Endodermal cell (in vitro differentiated cells): ENCODE data around the gene RYR3. TPM values are rescaled to one million over a fixed set of nuclear protein-coding genes. Genes with fewer than 3 reads are reported as not detected.

Experiments used
- DNase-seq: peaks from one replicate; pipeline ENCODE4 v3.0.0-alpha.2; 2017
- H3K27ac ChIP-seq: 2 replicates; pipeline ENCODE4 v1.5.1; 2013; ENCODE audit warnings: mild to moderate bottlenecking, low read depth, low read length, moderate library complexity
- H3K27me3 ChIP-seq: 2 replicates; pipeline ENCODE4 v1.6.1; 2013; ENCODE audit warnings: mild to moderate bottlenecking, low read length, moderate library complexity; ENCODE audit not compliant: insufficient read depth, control insufficient read depth, poor library complexity, severe bottlenecking
- H3K36me3 ChIP-seq: 2 replicates; pipeline ENCODE4 v1.7.0; 2013; ENCODE audit warnings: mild to moderate bottlenecking, low read length, moderate library complexity; ENCODE audit not compliant: control insufficient read depth, insufficient read depth
- H3K4me1 ChIP-seq: one replicate; pipeline ENCODE4 v1.7.0; 2013; ENCODE audit warnings: low read length; ENCODE audit not compliant: control insufficient read depth, insufficient read depth
- H3K4me3 ChIP-seq: 2 replicates; pipeline ENCODE4 v1.5.1; 2013; ENCODE audit warnings: mild to moderate bottlenecking, low read length, moderate library complexity
- H3K9ac ChIP-seq: 2 replicates; pipeline ENCODE4 v1.6.1; 2013; ENCODE audit warnings: mild to moderate bottlenecking, low read length, moderate library complexity; ENCODE audit not compliant: poor library complexity, severe bottlenecking; ENCODE audit errors: extremely low read depth
- H3K9me3 ChIP-seq: 2 replicates; pipeline ENCODE4 v1.6.1; 2013; ENCODE audit warnings: mild to moderate bottlenecking, low read length, moderate library complexity; ENCODE audit not compliant: control insufficient read depth
- H3K27ac Mint-ChIP-seq: 2 replicates; pipeline ENCODE4 v1.8.0; 2020; ENCODE audit warnings: mixed read lengths
- H3K27me3 Mint-ChIP-seq: 2 replicates; pipeline ENCODE4 v1.8.0; 2021; ENCODE audit warnings: mild to moderate bottlenecking, mixed read lengths; ENCODE audit not compliant: insufficient read depth
- H3K36me3 Mint-ChIP-seq: 2 replicates; pipeline ENCODE4 v1.8.0; 2020; ENCODE audit warnings: low read depth, mixed read lengths
- H3K4me1 Mint-ChIP-seq: 2 replicates; pipeline ENCODE4 v1.8.0; 2020; ENCODE audit warnings: mixed read lengths
- H3K4me3 Mint-ChIP-seq: 2 replicates; pipeline ENCODE4 v1.8.0; 2020; ENCODE audit warnings: mild to moderate bottlenecking, moderate library complexity, mixed read lengths
- H3K9me3 Mint-ChIP-seq: 2 replicates; pipeline ENCODE4 v1.8.0; 2020; ENCODE audit warnings: mild to moderate bottlenecking, mixed read lengths
- WGBS, 2 experiments: methylation state at CpG; one replicate each; pipeline versions ENCODE4 v1.1.5 to v1.1.7; 2013; ENCODE audit warnings: missing lambda C conversion rate in 2 of 2, mixed read lengths in 1 of 2; ENCODE audit not compliant: insufficient coverage in 1 of 2, insufficient read length in 1 of 2; 5-methylcytosine and 5-hydroxymethylcytosine counted together
- total RNA-seq, 2 donors: library from RNA; stranded (reverse); fragmentation: NEBNext Ultra II Directional in 1 of 2; extraction: Animal tissue kit (Norgen Biotek cat#: 25700) in 1 of 2; gene quantifications; 2 replicates in 1 of 2; 3 replicates in 1 of 2; pipeline ENCODE4 v1.2.1, GENCODE V29; 2021
- TF ChIP-seq, protein P1 (sequence below): fragments of 200-600 bp; sonication (generic); conservative IDR thresholded peaks from 2 replicates; pipeline ENCODE4 v1.5.0; 2021; ENCODE audit warnings: antibody characterized with exemption, mild to moderate bottlenecking

RYR3 gene
- total RNA-seq, 2 donors from 2014 or later, result 0.71 to 1.4 TPM

DNA sequence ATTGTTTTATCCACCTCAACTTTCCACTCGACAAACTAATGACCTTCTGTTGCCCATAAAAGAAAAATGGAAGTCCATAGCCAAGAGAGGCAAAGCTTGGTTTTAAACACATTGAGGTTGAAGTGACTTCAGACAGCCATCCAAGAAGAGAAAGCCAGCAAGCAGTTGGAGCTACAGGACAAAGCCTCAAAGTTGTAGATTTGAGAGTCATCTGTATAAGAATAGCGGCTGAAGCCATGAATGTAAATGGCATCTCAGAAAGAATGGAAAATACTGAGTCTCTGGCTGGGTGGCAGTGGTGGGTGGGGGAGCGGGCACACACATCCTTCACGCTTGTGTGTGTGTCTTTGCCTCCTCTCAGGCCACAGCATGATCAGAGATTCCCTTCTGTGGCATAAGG, 533.4 kb downstream of the RYR3 start:
- H3K4me1 Mint-ChIP-seq, result peaks cover 2% of the 10 kb centered on the region

DNA sequence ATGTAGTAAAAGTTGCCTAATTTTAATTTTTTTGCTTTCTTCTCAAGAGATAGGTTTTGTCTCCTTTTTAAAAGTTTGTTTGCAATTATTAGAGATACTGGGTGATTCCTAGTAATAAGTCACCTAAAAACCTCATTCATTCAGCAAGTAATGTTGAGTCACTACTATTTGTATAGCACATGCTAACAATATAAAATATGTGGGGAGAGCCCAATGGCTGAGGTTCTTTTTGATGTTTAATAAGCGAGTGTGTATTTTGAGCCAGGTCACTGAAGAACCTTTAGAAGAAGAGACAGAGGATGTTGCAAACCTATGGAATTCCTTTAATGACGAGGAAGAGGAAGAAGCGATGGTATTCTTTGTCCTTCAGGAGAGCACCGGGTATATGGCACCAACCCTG, 533.8 kb downstream of the RYR3 start:
- Mint-ChIP-seq H3K4me1 (peaks cover 2% of the 10 kb centered on the region), H3K9me3 (no peaks in the 10 kb centered on the region), H3K36me3 (no peaks in the 10 kb centered on the region), H3K27me3 (no peaks in the 10 kb centered on the region), H3K27ac (no peak overlapping the region), H3K4me3 (no peak overlapping the region)
- Histone ChIP-seq H3K27me3 (no peaks in the 10 kb centered on the region), H3K27ac (no peak overlapping the region), H3K4me3 (no peak overlapping the region), H3K4me1 (no peaks in the 10 kb centered on the region), H3K9me3 (no peaks in the 10 kb centered on the region), H3K9ac (no peak overlapping the region), H3K36me3 (no peaks in the 10 kb centered on the region)
- 92 to 100% methylated on average over 2 to 3 of the region's 4 CpGs for WGBS, 2 experiments
- no peak for DNase-seq
- TF ChIP-seq, protein P1, sequence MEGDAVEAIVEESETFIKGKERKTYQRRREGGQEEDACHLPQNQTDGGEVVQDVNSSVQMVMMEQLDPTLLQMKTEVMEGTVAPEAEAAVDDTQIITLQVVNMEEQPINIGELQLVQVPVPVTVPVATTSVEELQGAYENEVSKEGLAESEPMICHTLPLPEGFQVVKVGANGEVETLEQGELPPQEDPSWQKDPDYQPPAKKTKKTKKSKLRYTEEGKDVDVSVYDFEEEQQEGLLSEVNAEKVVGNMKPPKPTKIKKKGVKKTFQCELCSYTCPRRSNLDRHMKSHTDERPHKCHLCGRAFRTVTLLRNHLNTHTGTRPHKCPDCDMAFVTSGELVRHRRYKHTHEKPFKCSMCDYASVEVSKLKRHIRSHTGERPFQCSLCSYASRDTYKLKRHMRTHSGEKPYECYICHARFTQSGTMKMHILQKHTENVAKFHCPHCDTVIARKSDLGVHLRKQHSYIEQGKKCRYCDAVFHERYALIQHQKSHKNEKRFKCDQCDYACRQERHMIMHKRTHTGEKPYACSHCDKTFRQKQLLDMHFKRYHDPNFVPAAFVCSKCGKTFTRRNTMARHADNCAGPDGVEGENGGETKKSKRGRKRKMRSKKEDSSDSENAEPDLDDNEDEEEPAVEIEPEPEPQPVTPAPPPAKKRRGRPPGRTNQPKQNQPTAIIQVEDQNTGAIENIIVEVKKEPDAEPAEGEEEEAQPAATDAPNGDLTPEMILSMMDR, result no peak

More for the DNA sequence above, 533.4 kb downstream of the RYR3 start:
- Histone ChIP-seq H3K36me3 (no peaks in the 10 kb centered on the region), H3K4me3 (no peak overlapping the region), H3K27me3 (no peaks in the 10 kb centered on the region), H3K4me1 (no peaks in the 10 kb centered on the region), H3K27ac (no peak overlapping the region), H3K9me3 (no peaks in the 10 kb centered on the region), H3K9ac (no peak overlapping the region)
- Mint-ChIP-seq H3K27me3 (no peaks in the 10 kb centered on the region), H3K4me3 (no peak overlapping the region), H3K9me3 (no peaks in the 10 kb centered on the region), H3K27ac (no peak overlapping the region), H3K36me3 (no peaks in the 10 kb centered on the region)
- TF ChIP-seq, protein P1, result no peak
- WGBS, 2 experiments, result 65 to 78% methylated on average over 2 to 4 of the region's 4 CpGs
- no peak for DNase-seq

DNA sequence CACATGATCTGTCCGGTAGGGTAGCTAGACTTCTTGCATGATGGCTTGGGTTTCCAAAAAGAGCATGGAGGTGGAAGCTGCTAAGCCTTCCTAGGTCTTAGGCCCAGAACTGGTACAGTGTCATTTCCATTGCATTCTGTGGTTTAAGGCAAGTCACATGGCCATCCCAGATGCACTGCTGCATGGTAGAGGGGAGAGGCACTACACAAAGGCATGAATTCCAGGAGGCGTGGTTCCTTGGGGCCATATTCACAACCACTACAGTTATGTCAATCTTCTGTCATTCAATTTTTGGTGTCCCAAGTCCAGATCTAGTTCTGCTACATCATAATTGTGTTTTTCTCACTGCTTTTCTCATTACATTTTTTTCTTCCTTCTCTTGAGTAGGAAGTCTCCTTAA, 535.4 kb downstream of the RYR3 start:
- no peaks in the 10 kb centered on the region for H3K9me3 ChIP-seq
- H3K27ac Mint-ChIP-seq, result no peak overlapping the region
- no peak overlapping the region for H3K27ac ChIP-seq
- 92% methylated on average over 2 of the region's 2 CpGs; no CpG with 5 or more reads in 1 of the 2 experiments for WGBS, 2 experiments
- TF ChIP-seq, protein P1, result no peak
- H3K27me3 Mint-ChIP-seq, result no peaks in the 10 kb centered on the region
- H3K27me3 ChIP-seq, result no peaks in the 10 kb centered on the region
- H3K36me3 Mint-ChIP-seq, result no peaks in the 10 kb centered on the region
- H3K4me3 Mint-ChIP-seq, result no peak overlapping the region
- no peak for DNase-seq
- H3K9me3 Mint-ChIP-seq, result no peaks in the 10 kb centered on the region
- H3K4me1 Mint-ChIP-seq, result peaks cover 2% of the 10 kb centered on the region
- no peaks in the 10 kb centered on the region for H3K36me3 ChIP-seq
- no peak overlapping the region for H3K9ac ChIP-seq
- H3K4me1 ChIP-seq, result no peaks in the 10 kb centered on the region
- no peak overlapping the region for H3K4me3 ChIP-seq
